ENCODE results near the gene RHOF.
A peak's percentile ranks its signal among the peaks of the same experiment; 100 is the strongest.

The RHOF gene

DNA sequence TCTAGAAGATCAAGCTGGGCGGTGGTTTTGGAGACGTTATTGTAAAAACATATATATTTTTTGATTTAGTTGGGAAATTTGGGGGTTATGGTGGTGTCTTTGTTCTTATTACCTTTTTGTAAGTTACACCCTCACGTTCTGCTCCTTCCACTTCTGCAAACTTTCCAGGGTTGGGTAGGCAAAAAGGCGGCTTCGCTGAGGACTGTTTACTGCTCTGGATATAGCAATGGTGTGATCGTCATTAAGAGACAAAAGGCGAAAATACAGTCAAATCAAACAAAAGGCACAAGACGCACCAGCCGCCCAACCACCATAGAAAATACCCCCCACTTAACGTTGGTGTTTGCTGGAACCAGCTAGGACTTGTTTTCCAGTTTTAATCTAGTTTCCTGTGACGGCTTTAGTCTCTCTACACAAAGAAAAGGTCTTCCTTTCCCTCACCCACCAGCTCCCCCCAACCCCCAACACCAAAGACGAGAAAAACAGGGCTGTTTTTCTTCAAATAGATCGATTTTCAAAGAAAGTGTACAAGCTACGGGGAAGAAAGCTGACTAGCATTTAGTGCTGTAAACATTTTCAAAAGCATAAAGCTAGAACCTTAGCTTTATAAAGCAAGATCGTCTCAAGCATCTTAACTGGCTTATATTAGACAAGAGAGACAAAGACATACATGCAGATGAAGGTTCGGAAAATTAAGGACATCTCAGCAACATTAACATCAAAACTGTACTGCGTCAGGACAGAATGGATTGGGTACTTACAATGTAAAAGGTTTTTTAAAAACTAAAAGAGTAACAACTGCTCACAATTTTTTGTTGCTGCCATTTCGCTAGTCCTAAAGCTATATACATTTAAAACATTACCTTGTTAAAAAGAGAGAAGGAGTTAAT lies 8.4 kb upstream of the RHOF start:
- H3K27me3 ChIP-seq (ENCODE audit: insufficient read depth, low read length), result no peaks in the 10 kb centered on the region
- peak overlapping the region; percentile 79 for H3K4me3 ChIP-seq (ENCODE audit: low read depth, low read length, poor library complexity, severe bottlenecking)
- H3F3A ChIP-seq (ENCODE audit: insufficient read depth, low read length), result no peaks in the 10 kb centered on the region
- H2AFZ ChIP-seq (ENCODE audit: low read length), result no peak overlapping the region
- peaks cover 7% of the 10 kb centered on the region; the same call in 1 of the 2 replicates for H3K36me3 ChIP-seq (ENCODE audit: insufficient read depth, low read length)
- peak overlapping the region; percentile 85 for H3K4me2 ChIP-seq (ENCODE audit: low read length)
- H3K27ac ChIP-seq (ENCODE audit: low read depth, low read length, poor library complexity, severe bottlenecking), result peak overlapping the region; percentile 95
- H3K9me2 ChIP-seq (ENCODE audit: low read depth, low read length), result no peaks in the 10 kb centered on the region
- H3K4me1 ChIP-seq (ENCODE audit: insufficient read depth, low read length, severe bottlenecking), result peaks cover 62% of the 10 kb centered on the region
- H3K9ac ChIP-seq (ENCODE audit: low read length), result peak overlapping the region; percentile 86
- no peaks in the 10 kb centered on the region for H4K20me1 ChIP-seq (ENCODE audit: insufficient read depth, low read length)
- no peaks in the 10 kb centered on the region for H3K9me3 ChIP-seq (ENCODE audit: low read length)
- H3K79me2 ChIP-seq (ENCODE audit: insufficient read depth, low read length), result peaks cover 8% of the 10 kb centered on the region; the same call in 1 of the 2 replicates
- TF ChIP-seq EZH2 (IDR thresholded peaks at IDR 0.05; ENCODE audit: borderline replicate concordance, low read length), result no peak
- TF ChIP-seq, protein P1, sequence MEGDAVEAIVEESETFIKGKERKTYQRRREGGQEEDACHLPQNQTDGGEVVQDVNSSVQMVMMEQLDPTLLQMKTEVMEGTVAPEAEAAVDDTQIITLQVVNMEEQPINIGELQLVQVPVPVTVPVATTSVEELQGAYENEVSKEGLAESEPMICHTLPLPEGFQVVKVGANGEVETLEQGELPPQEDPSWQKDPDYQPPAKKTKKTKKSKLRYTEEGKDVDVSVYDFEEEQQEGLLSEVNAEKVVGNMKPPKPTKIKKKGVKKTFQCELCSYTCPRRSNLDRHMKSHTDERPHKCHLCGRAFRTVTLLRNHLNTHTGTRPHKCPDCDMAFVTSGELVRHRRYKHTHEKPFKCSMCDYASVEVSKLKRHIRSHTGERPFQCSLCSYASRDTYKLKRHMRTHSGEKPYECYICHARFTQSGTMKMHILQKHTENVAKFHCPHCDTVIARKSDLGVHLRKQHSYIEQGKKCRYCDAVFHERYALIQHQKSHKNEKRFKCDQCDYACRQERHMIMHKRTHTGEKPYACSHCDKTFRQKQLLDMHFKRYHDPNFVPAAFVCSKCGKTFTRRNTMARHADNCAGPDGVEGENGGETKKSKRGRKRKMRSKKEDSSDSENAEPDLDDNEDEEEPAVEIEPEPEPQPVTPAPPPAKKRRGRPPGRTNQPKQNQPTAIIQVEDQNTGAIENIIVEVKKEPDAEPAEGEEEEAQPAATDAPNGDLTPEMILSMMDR (IDR thresholded peaks at IDR 0.05; ENCODE audit: low read length), result no peak

DNA sequence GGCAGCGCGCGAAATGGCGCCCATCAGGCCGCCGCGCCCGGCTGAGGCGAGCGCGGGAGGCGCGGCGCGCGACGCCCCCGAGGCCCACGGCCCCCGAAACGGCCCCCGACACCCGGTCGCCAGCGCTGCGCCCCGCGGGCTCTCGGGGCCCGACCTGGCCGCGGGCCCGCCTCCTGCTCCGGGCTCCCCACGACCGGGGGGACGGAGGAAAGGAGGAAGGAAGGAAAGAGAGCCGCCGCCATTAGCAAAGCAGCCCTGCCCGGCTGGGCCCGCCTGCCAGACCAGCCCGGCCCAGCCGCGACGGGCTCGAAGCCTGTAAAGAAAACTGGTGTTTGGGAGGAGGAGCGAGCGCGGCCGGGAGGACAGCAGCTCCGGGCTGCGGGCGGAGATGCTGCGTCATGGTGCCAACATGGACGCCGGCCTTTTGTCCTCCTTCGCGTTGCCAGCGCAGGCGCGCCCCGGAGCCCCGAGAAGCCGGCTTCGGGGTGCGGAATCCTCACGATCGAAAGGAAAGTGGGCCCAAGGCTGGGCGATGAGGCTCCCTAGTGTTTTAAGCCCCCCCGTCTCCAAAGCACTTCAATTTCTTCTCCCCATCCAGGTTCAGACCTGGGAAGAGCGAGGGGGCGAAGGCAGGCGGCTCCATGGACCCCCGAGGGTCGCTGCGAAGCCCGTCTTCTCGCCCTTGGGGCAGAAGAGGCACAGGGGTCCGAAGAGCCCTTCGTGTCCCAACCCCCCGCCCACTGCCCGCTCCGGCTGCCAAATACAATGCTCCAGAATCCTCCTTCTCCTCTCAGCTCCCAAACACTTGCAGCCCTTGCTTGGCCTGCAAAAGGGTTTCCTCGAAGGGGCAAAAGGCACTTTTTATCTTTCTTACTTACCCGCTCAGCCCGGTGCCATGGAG lies 7.5 kb upstream of the RHOF start:
- Histone ChIP-seq H4K20me1 (ENCODE audit: insufficient read depth, low read length) (no peaks in the 10 kb centered on the region), H3K27ac (ENCODE audit: low read depth, low read length, poor library complexity, severe bottlenecking) (peak overlapping the region; percentile 95), H3K36me3 (ENCODE audit: insufficient read depth, low read length) (peaks cover 12% of the 10 kb centered on the region; the same call in 1 of the 2 replicates), H3K9me3 (ENCODE audit: low read length) (no peaks in the 10 kb centered on the region), H3K79me2 (ENCODE audit: insufficient read depth, low read length) (peaks cover 8% of the 10 kb centered on the region; the same call in 1 of the 2 replicates), H2AFZ (ENCODE audit: low read length) (no peak overlapping the region), H3K9ac (ENCODE audit: low read length) (peak overlapping the region; percentile 97), H3K4me3 (ENCODE audit: low read depth, low read length, poor library complexity, severe bottlenecking) (peak overlapping the region; percentile 79), H3K27me3 (ENCODE audit: insufficient read depth, low read length) (no peaks in the 10 kb centered on the region), H3K9me2 (ENCODE audit: low read depth, low read length) (no peaks in the 10 kb centered on the region), H3K4me1 (ENCODE audit: insufficient read depth, low read length, severe bottlenecking) (peaks cover 53% of the 10 kb centered on the region), H3K4me2 (ENCODE audit: low read length) (peak overlapping the region; percentile 85), H3F3A (ENCODE audit: insufficient read depth, low read length) (no peaks in the 10 kb centered on the region)
- TF ChIP-seq, protein P1 (IDR thresholded peaks at IDR 0.05; ENCODE audit: low read length), result no peak
- no peak for TF ChIP-seq EZH2 (IDR thresholded peaks at IDR 0.05; ENCODE audit: borderline replicate concordance, low read length)

DNA sequence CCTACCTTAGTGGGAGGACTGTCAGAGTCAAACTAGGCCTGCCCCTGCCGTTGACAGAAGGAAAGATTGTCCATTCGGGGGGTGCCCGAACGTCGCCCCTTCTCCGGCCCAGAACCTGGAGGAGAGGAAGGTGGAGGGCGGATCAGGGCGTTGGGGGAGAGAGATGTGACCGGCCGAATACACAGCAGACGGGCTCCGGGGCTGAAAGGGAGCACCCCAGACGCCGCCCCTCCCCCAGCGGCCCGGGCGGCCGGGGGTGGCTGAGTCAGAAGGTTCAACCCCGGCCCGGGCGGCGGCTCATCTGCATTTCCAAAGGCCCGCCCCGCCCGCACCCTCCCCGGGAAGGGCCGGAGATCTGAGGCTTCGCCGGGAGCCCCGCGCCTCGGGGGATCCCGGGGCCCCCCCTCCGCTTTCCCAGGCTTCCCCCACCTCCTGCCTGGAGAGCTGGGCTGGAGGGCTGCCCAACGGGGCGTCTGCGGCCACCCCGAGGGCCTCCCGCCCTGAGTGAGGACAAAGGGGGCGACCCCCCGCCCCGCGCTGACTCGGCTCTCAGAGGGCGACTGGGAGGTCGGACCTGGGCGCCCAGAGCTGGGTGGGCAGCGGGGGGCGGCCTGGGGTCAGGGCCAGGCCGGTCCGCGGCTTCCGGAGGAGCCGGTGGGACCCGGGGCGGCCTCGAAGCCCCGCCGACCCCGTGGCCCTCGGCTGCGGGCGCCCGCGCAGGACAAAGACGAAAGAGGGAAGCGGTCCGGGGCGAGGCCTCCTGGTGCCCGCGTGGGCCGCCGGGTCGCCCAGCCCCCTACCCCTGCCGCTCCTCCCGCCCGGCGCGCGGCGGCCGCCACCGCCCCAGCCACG lies 6.6 kb upstream of the RHOF start:
- Histone ChIP-seq H4K20me1 (ENCODE audit: insufficient read depth, low read length) (no peaks in the 10 kb centered on the region), H3K9ac (ENCODE audit: low read length) (peak overlapping the region; percentile 97), H3K27me3 (ENCODE audit: insufficient read depth, low read length) (no peaks in the 10 kb centered on the region), H3K27ac (ENCODE audit: low read depth, low read length, poor library complexity, severe bottlenecking) (peak overlapping the region; percentile 92), H3K79me2 (ENCODE audit: insufficient read depth, low read length) (peaks cover 8% of the 10 kb centered on the region; the same call in 1 of the 2 replicates), H3K36me3 (ENCODE audit: insufficient read depth, low read length) (peaks cover 12% of the 10 kb centered on the region; the same call in 1 of the 2 replicates), H3K4me3 (ENCODE audit: low read depth, low read length, poor library complexity, severe bottlenecking) (peak overlapping the region; percentile 79), H3K4me1 (ENCODE audit: insufficient read depth, low read length, severe bottlenecking) (peaks cover 52% of the 10 kb centered on the region), H3K9me2 (ENCODE audit: low read depth, low read length) (no peaks in the 10 kb centered on the region), H3F3A (ENCODE audit: insufficient read depth, low read length) (no peaks in the 10 kb centered on the region), H2AFZ (ENCODE audit: low read length) (no peak overlapping the region), H3K4me2 (ENCODE audit: low read length) (peak overlapping the region; percentile 75), H3K9me3 (ENCODE audit: low read length) (no peaks in the 10 kb centered on the region)
- TF ChIP-seq, protein P1 (IDR thresholded peaks at IDR 0.05; ENCODE audit: low read length), result no peak
- no peak for TF ChIP-seq EZH2 (IDR thresholded peaks at IDR 0.05; ENCODE audit: borderline replicate concordance, low read length)

All from OCI-LY1 (cell line).